GM13976 (cell line): ENCODE measurements around the gene LAGE3.

Experiments
- DNase-seq: peaks from one replicate; pipeline ENCODE4 v3.0.0; 2012; ENCODE audit warnings: low spot score
- CTCF ChIP-seq: IDR thresholded peaks from 2 replicates; pipeline ENCODE4 v1.5.1; 2012; ENCODE audit warnings: borderline replicate concordance, mild to moderate bottlenecking; ENCODE audit not compliant: insufficient read depth; ENCODE audit errors: extremely low read depth, missing control alignments, control extremely low read depth
- in situ Hi-C: fragments of 300-500 bp; cut with MboI; formaldehyde crosslinking; loops from one replicate; pipeline ENCODE4 v1.12.0; 2022; ENCODE audit warnings: low sequenced_read_pairs, mixed read lengths, inconsistent platforms; ENCODE audit not compliant: unreplicated experiment

Gene LAGE3

GRCh38 chrX:154441984-154442707 is 36.9 kb downstream of the LAGE3 start:
- in situ Hi-C loops = no loop called here
- no peak for TF ChIP-seq CTCF
- no peak for DNase-seq

GRCh38 chrX:154441564-154441963 is 37.5 kb downstream of the LAGE3 start:
- in situ Hi-C loops = no loop called here
- no peak for DNase-seq
- TF ChIP-seq CTCF = no peak

GRCh38 chrX:154440623-154441357 is 38.3 kb downstream of the LAGE3 start:
- in situ Hi-C loops = no loop called here
- no peak for TF ChIP-seq CTCF

GRCh38 chrX:154439841-154440240 is 39.2 kb downstream of the LAGE3 start:
- no peak for DNase-seq
- in situ Hi-C loops = no loop called here
- no peak for TF ChIP-seq CTCF

More at GRCh38 chrX:154440623-154441357, 38.3 kb downstream of the LAGE3 start:
- DNase-seq = no peak

GRCh38 chrX:154437971-154438893 is 40.8 kb downstream of the LAGE3 start:
- no peak for DNase-seq
- no peak for TF ChIP-seq CTCF
- in situ Hi-C loops = no loop called here
